ENCODE data around the gene DCDC2B.
"Not testable (repeated sequence)": the region's sequence is repeated elsewhere in the genome, so short reads cannot be mapped to it uniquely, and the experiment has no call there.

Gene DCDC2B

DNA sequence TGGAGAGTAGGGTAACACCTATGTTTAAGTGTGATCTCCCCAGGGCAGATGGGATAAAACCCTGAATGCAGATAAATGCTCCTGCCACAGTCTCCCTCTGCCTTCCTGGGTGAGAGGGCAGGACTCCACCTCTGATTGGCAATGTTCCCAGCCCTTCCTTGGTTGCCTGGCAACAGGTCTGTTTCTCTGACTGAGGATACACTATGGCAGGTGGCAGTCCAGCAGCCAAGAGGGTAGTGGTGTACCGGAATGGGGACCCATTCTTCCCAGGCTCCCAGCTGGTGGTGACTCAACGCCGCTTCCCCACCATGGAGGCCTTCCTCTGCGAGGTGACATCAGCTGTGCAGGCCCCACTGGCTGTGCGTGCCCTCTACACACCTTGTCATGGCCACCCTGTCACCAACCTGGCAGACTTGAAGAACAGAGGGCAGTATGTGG lies at the start of gene DCDC2B:
Gene DCDC2B, plus strand, starts transcription at position 199 of the 438 bp plus-strand sequence. Its CDS starts 5 bp downstream, at position 204.
- DNase-seq (ENCODE audit: low read depth): no peak

DNA sequence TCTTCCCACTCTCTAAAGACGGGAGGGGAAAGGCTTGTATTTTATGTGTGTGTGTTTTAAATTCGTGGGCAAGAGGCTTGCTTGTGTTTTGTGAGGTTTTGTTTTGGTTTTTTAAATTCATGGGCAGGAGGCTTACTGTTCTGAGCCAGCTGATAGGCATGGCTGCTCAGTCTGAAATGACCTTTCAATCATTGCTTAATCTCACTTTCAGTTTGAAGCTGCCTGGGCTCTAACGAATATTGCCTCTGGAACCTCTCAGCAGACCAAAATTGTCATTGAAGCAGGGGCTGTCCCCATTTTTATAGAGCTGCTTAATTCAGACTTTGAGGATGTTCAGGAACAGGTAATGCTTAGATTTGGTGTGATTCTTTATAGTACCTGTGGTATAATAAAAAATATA lies 49.7 kb upstream of the DCDC2B start:
- DNase-seq (ENCODE audit: low read depth): no peak

DNA sequence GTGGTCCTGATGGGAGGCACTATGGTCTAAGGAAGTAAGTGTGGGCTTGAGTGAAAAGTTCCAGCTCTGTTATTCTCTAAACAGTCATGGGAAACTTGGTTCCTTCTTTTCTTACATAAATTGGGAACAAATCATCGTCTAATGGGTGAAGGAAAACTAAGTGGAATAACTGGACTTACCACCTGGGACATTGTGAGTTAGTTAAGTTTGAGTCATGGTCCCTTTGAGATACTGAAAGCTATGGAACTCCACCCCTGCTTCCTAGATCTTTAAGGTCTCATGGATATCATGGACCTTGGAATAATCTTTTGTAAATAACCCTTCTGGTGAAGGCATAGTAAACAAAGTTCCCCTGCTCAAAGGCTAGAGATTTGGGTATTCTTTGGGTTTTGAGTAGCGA lies 45.5 kb upstream of the DCDC2B start:
- no peak for DNase-seq (ENCODE audit: low read depth)

DNA sequence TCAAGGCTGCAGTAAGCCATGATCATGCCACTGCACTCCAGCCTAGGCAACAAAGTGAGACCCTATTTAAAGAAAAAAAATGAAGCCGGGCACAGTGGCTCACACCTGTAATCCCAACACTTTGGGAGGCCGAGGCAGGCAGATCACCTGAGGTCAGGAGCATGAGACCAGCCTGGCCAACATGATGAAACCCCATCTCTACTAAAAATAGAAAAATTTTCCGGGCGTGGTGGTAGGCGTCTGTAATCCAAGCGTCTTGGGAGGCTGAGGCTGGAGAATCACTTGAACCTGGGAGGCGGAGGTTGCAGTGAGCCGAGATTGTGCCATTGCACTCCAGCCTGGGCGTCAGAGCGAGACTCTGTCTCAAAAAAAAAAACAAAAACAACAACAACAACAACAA lies 43.3 kb upstream of the DCDC2B start:
- not testable (repeated sequence) for DNase-seq (ENCODE audit: low read depth)

DNA sequence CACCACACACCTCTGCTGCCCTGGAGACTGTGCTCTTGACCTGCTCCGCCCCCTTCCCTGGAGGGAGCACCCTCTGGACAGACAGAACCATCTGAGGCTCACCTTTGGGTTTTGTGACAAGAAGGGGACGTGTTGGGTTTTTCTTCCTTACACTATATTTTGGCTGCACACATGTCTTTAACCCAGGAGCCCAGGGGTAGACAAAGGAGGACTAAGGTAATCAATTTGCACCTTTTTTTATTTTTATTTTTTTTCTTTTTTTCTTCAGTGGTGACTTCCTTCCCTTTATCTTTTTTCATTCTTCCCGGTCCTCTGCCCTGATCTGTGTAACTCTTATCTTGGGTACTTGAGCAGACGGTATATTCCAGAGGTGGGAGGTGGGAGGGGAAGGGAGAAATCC lies 37.9 kb upstream of the DCDC2B start:
- no peak for DNase-seq (ENCODE audit: low read depth)

DNA sequence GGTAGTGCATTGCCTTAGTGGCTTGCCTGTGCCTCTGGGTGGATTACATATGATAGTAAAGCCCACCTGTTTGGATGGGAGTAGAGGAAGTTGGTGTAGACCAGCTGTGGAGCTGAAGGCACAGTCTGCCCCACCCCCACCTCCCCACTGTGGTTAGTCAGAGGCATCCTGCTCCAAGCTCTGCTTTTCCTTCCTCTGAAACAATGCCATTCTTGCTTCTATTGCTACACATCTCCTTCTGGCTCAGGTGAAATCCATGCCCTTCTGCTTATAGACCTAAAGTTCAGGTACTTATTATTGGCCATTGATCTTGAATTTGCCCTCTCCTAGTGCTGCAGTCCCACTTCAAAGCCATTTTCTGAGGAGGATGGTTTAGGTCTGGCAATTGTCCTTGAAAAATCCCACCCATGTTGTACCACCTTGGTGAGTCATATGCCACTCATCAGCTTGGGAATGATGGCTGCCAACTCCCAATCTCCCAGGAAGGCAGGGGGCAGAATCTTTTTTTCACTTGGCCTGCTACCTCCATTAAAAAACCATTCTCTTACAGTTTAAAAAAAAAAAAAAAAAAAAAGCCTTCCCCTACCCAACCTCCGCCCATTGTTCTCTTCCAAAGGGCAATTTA lies 36.2 kb upstream of the DCDC2B start:
- no peak for DNase-seq (ENCODE audit: low read depth)

DNA sequence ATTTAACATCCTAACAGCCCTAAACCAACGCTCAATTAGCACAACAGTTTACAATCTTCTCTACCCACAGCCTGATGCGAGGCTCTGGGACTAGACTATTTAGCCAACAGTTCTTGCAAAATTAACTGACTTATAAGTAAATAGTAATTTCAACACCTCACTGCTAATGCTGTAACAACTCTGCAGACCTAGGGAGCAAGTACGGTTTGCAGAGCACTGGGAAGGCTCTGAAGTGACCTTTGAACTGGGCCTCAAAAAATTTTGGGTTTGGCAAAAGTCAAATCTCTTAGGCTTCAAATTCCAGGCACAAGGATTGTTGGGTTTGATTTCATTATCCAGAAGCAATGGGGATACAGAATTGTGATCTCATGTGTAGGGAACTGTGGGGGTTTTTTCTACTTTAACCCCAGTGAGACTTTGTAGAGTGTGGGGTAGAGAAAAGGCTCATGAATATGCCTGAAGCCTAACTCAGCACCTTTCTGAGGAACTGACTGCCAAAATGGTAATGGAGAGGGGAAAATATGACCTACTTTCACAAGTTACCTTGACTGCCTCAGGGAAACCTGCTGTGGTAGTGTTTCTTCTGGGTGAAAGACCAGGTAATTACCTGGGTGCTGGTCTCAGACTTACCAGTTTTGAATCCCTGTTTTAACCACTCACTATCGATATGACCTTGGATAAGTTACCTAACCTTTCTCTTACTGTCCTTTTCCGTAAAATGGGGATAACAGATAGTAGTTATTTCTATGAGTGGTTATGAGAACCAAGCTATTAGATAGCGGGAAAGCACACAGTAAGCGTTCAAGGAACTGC lies 30.3 kb upstream of the DCDC2B start:
- DNase-seq (ENCODE audit: low read depth): no peak

DNA sequence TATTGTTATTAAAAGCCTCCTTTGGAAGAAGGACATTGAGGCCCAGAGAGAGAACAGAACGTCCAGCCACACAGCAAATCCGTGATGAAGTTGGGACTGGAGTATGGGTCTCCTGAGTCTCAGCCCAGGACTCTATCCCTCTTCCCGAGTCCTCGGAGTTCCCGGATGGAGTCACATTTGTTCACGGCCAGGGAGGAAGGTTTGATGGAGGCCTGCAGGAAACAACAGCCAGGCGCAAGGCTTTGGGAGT lies 29.8 kb upstream of the DCDC2B start:
- no peak for DNase-seq (ENCODE audit: low read depth)

DNA sequence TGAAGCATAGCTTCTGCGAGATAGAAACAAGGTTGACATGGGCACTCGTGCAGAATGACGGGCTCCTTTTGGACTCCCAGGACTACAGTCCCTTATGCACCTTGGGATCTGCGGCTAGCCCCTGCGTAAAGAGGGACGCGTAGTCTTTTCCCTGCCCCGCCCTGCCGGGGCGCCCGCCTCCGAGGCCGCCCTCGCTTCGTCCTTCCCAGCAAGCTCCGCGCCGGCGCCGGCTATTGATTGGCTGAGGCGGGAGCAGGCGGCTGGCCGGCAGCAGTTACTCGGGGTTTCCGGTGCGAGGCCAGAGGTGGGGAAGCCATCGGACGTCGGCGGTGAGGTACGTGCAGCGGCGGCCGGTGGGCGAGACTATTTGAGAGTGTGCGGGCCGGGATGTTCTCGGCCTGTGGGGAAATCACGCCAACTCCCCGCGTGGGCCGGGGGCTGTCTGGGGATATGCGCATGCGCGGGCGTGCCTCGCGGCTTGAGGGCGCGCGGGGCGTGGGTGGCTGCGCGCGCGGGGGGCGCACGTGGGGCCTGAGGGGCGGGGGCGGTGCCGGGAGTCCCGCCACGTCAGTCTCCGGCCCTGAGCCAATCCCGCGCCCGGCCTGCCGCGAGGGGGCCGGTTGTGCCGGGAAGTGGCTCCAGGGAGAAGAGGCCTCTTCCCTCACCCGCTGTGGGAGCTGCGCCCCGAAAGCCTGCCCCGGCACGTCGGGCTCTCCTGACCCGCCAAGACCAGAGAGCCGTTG lies 29.3 kb upstream of the DCDC2B start, which contains the start of gene TXLNA:
Gene TXLNA, plus strand, starts transcription at position 233 of the 743 bp plus-strand sequence. CDS start 671 bp downstream, outside the sequence.
- peak; percentile 85 for DNase-seq (ENCODE audit: low read depth)

DNA sequence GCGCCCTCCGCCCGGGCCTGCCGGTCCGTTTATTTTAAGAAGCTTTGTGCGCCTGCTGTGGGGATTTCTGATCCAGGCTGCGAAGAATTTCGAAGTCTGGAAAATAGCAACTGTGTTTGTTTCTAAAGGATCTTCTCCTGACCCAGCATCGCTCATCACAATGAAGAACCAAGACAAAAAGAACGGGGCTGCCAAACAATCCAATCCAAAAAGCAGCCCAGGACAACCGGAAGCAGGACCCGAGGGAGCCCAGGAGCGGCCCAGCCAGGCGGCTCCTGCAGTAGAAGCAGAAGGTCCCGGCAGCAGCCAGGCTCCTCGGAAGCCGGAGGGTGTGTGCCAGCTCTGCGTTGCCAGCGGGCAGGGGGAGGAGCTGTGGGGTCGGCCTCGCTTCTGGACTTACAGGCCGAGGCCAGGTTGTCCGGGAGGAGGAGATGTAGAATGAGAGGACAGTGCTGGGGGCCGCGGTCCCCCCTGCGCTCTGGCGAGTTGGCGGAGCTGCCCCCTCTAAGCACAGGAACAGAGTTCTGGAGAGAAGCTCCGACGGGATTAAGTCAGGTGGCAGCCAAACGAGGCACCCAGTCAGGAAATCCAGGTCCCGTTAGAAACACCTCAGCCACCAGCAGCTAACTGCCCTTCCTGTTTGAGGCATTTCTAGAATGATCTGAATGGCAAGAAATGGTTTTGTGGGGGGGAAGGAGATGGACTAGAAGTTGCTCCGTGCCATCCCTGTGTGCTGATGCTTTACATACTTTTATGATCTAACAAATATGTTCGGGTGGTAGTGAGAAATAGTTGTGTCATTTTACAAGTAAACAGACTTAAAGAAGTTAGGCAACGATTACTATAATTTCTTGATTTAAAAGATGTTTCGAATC lies 28.5 kb upstream of the DCDC2B start:
- DNase-seq (ENCODE audit: low read depth): no peak

DNA sequence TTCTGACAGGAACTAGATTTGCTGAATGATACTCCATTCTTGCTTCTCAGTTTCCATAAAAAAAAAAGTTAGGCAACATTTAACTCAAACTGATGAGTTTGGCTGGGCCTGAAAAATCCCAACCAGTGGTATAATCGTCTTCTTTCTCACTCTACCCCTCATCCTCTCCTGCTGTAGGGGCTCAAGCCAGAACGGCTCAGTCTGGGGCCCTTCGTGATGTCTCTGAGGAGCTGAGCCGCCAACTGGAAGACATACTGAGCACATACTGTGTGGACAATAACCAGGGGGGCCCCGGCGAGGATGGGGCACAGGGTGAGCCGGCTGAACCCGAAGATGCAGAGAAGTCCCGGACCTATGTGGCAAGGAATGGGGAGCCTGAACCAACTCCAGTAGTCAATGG lies 27.8 kb upstream of the DCDC2B start:
- DNase-seq (ENCODE audit: low read depth): no peak

DNA sequence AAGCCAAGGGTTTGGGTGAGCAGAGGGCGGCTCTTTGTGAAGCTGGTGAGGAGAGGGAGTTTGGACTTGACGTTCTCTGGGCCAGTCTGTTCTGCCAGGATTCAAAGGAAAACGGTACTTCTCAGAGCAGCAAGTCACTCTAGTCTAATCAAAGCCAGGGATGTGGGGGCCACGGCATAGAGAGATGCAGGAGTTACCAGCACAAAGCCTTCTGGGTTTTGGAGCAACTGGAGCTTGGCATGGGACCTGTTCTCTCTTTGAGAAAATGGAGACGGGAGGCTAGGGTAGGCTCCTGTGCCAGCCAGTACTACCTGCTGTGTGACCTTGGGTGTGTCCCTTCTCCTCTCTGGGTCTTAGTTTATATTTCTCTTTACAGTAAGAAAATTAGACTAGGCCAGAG lies 27.3 kb upstream of the DCDC2B start:
- no peak for DNase-seq (ENCODE audit: low read depth)

DNA sequence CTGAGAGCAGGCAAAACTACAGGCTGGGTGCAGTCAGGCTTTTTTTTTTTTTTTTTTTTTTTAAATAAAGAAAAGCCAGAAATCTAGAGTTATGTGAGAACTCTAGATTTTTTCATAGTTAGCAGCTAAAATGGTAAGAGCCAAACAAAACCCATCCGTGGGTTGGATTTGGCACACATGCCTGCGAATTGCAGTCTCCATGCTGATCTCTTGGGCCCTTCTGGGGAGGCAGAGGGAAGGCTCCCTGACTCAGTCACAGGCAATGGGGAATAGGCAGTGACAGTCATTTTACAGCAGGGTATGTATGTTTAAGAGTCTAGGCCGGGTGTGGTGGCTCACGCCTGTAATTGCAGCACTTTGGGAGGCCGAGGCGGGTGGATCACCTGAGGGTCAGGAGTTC lies 26.8 kb upstream of the DCDC2B start:
- DNase-seq (ENCODE audit: low read depth): no peak

DNA sequence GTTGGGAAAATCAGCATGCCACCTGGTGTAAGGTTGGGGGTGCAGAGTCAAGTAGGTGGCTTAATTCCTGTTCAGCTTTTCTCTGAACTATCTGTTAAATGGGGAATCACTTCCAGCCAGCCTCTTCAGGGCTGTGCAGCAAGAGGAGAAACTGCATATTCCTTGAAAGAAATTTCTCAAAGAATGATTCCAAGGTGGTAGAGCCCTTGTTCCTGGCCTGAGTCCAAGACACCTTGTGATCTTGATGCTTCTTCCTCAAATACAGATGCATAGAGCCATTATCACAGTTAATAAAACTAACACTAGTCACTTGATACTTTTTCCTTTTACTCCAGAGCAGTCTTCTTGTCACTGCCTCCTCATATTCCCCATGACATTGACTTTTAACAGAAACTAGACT lies 24.2 kb upstream of the DCDC2B start:
- no peak for DNase-seq (ENCODE audit: low read depth)

DNA sequence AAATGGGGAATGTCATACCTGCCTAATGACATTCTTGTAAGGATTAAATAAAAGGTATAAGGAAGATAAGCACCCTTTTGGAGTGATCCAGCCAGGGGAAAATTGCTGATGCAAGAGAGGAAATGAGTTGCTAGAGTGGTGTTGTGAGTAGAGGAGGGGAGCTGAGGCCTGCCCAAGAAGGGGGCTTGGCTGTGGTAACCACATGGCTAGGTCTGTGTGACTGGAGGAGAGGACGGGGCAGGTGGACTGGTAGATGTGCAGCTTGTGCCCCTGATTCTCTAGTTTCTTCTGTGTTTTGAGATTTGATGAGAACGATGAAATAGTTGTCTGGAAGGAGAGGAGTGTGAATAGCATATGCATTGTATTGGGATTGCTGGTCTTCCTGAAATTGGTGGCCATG lies 22.8 kb upstream of the DCDC2B start:
- DNase-seq (ENCODE audit: low read depth): no peak

DNA sequence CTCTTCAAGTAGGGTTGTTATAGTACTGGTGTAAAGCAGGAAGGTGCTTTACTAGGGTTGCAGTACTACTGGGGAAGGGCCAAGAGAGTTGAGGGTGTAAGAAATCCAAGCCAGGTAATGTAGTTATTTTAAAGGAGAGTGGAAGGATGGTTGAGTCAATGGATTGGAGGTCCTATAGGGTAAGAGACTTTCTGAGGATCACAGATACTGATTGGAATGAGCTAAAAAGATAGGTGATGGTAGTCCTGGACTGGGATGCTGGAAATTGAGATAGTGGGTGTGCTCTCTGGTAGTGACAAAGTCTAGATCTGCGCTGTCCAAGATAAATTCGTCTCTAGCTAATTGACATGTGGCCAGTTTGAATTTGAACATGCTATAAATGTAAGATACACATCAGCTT lies 22.4 kb upstream of the DCDC2B start:
- DNase-seq (ENCODE audit: low read depth): no peak

DNA sequence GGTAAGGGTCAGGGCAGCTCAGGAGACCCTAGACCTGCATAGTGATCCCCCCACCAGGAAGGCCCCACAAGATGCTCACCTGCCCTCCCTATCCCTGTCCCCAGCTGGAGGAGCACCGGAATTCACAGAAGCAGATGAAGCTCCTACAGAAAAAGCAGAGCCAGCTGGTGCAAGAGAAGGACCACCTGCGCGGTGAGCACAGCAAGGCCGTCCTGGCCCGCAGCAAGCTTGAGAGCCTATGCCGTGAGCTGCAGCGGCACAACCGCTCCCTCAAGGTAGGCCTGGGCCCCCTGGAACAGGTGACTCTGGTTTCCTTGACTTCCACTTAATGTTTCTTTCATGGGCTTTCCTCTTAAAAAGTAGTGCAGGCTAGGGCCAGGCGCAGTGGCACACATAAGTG lies 21.0 kb upstream of the DCDC2B start:
- no peak for DNase-seq (ENCODE audit: low read depth)

DNA sequence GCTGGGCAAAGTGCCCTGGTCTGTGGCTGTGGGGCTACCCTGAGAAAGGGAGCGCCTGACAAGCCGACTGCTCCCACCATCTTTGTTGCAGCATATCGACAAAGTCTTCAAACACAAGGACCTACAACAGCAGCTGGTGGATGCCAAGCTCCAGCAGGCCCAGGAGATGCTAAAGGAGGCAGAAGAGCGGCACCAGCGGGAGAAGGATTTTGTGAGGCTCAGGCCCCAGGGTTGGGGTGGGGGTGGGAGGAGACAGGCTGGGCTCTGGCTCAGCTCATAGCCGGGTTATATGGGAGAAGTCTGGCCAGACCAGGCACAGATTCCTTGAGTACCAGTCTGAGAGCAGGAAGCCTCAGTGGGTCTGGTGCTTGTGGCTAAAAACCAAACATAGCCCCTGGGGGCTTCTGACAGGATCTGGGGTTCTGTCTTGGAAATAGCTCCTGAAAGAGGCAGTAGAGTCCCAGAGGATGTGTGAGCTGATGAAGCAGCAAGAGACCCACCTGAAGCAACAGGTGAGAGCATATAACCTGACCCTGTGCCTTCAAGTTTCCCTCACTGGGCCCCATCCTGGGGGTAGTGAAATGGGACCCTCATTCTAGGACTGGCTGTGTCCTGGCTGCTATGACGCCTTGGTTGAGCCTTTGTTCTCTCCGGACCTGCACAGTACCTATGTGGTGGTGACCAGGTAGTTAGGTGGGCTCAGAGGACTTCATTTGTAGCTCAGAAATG lies 16.5 kb upstream of the DCDC2B start:
- no peak for DNase-seq (ENCODE audit: low read depth)

DNA sequence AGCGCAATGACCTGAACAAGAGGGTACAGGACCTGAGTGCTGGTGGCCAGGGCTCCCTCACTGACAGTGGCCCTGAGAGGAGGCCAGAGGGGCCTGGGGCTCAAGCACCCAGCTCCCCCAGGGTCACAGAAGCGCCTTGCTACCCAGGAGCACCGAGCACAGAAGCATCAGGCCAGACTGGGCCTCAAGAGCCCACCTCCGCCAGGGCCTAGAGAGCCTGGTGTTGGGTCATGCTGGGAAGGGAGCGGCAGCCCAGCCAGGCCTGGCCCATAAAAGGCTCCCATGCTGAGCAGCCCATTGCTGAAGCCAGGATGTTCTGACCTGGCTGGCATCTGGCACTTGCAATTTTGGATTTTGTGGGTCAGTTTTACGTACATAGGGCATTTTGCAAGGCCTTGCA lies 13.9 kb upstream of the DCDC2B start:
- no peak for DNase-seq (ENCODE audit: low read depth)

DNA sequence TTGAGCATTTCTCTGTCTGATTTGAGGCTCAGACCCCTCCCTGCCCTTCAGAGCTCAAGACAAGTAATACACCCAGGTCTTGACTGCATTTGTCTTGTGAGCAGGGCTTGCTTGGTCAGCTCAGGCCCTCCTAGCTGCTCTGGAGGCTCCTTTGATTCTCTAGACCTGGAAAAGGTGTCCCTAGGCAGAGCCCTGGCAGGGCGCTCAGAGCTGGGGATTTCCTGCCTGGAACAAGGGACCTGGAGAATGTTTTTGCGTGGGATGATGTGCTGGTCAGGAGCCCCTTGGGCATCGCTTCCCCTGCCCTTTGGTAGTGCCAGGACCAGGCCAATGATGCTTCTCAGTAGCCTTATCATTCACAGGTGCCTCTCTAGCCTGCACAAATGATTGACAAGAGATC lies 13.4 kb upstream of the DCDC2B start:
- no peak for DNase-seq (ENCODE audit: low read depth)

DNA sequence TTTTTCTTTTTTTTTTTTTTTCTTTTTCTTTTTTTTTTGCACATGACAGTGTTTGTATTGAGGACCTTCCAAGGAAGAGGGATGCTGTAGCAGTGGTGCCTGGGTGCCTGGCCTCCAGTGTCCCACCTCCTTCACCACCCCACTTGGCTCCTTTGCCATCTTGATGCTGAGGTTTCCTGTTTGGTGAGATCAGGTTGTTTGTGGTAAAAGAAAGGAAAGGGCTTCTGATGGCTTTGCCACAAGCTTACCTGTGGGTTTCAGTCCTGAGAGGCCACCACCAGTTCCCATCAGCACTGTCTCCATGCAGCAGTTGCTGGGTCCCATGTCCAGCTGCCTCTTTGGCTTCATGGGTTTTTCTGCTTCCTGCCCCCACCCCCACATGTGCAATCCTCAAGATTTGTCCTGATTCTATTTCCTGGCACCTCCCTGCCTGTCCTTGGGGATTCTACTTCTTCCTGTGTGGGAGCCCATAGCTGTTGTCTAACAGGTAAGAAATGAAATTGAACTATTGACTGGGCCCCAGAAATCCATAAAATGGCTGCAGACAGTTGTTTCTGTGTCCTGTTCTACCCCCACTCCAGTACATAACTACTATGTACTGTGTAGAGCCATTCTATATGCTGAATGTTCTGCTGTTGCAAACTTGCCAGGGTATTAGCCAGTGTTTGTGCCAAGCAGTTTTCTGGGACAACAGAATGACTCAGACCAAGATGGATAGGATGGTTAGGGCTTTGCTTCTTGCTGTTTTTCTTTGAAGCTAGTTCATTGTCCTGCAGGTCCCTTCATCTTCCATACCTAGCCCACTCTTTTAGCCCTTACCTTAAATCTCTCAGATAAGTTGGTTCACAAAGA lies 12.7 kb upstream of the DCDC2B start:
- DNase-seq (ENCODE audit: low read depth): no peak
